IMR-90 (cell line): ENCODE measurements around the gene WWP2. TPM values are rescaled to one million over a fixed set of nuclear protein-coding genes. Genes with fewer than 3 reads are reported as not detected.

Experiments used
- ATAC-seq: fragments of 200-7000 bp; cut with Tn5 transposase; 2 replicates; pipeline ENCODE4 v1.9.1; 2020; ENCODE audit warnings: low read depth, mild to moderate bottlenecking, moderate library complexity
- BruUV-seq: library from RNA; stranded (reverse); fragments of 400-500 nt; replicated peaks from 2 replicates; lab custom pipeline; 2021; lab: Mats Ljungman, UMichigan
- CTCF ChIA-PET: fragments of 300-600 bp; formaldehyde crosslinking; extraction: SDS; loops from one replicate; lab custom pipeline; 2021; ENCODE audit warnings: antibody characterized with exemption; lab: Yijun Ruan, JAX
- POLR2A ChIA-PET: fragments of 300-600 bp; sonication (Branson Sonifier 250); formaldehyde crosslinking; loops from one replicate; lab custom pipeline; 2022; ENCODE audit warnings: antibody characterized with exemption; ENCODE audit not compliant: unreplicated experiment; lab: Charles Lee
- DNase-seq: peaks from one replicate; pipeline ENCODE4 v3.0.0; 2013
- H2AFZ ChIP-seq: replicated peaks from 2 replicates; pipeline ENCODE3; 2013; ENCODE audit warnings: low read length, mild to moderate bottlenecking; ENCODE audit not compliant: poor library complexity
- H2AK5ac ChIP-seq: 2 replicates; pipeline ENCODE4 v1.6.1; 2013; ENCODE audit warnings: low read depth, low read length, inconsistent platforms
- H2AK9ac ChIP-seq: replicated peaks from 2 replicates; pipeline ENCODE3; 2013; ENCODE audit warnings: mild to moderate bottlenecking, low read depth, low read length, moderate library complexity; ENCODE audit not compliant: poor library complexity
- H2BK120ac ChIP-seq: 2 replicates; pipeline ENCODE4 v1.6.1; 2013; ENCODE audit warnings: low read depth, low read length, inconsistent platforms
- H2BK15ac ChIP-seq: 3 replicates; pipeline ENCODE4 v1.6.1; 2013; ENCODE audit warnings: low read depth, low read length, inconsistent platforms
- H2BK20ac ChIP-seq: 2 replicates; pipeline ENCODE4 v1.6.1; 2013; ENCODE audit warnings: low read depth, mild to moderate bottlenecking, inconsistent platforms, low read length, moderate library complexity
- H2BK5ac ChIP-seq: 2 replicates; pipeline ENCODE4 v1.6.1; 2013; ENCODE audit warnings: mild to moderate bottlenecking, low read depth, low read length, inconsistent platforms; ENCODE audit not compliant: poor library complexity, severe bottlenecking
- H3K14ac ChIP-seq: replicated peaks from 2 replicates; pipeline ENCODE4 v1.6.1; 2013; ENCODE audit warnings: low read depth, low read length, inconsistent platforms
- H3K18ac ChIP-seq: 2 replicates; pipeline ENCODE4 v1.6.1; 2013; ENCODE audit warnings: low read depth, low read length, control low read depth
- H3K23ac ChIP-seq: 2 replicates; pipeline ENCODE4 v1.6.1; 2013; ENCODE audit warnings: low read depth, low read length, inconsistent platforms
- H3K27ac ChIP-seq: 2 replicates; pipeline ENCODE4 v1.5.1; 2013; ENCODE audit warnings: mild to moderate bottlenecking, control low read depth, low read length; ENCODE audit not compliant: insufficient read depth
- H3K27me3 ChIP-seq: 2 replicates; pipeline ENCODE4 v1.6.1; 2013; ENCODE audit warnings: low read length; ENCODE audit not compliant: control insufficient read depth, insufficient read depth
- H3K36me3 ChIP-seq: 2 replicates; pipeline ENCODE4 v1.6.1; 2013; ENCODE audit warnings: low read length, mixed read lengths; ENCODE audit not compliant: control insufficient read depth, insufficient read depth
- H3K4ac ChIP-seq: 2 replicates; pipeline ENCODE4 v1.6.1; 2013; ENCODE audit warnings: low read depth, low read length, inconsistent platforms
- H3K4me1 ChIP-seq: 2 replicates; pipeline ENCODE4 v1.6.1; 2013; ENCODE audit warnings: low read length, mixed read lengths; ENCODE audit not compliant: control insufficient read depth, insufficient read depth
- H3K4me2 ChIP-seq: 2 replicates; pipeline ENCODE4 v1.6.1; 2013; ENCODE audit warnings: low read depth, mild to moderate bottlenecking, control low read depth, low read length, moderate library complexity
- H3K4me3 ChIP-seq: 2 replicates; pipeline ENCODE4 v1.5.1; 2013; ENCODE audit warnings: low read depth, mild to moderate bottlenecking, control low read depth, low read length, moderate library complexity; ENCODE audit not compliant: insufficient read depth
- H3K56ac ChIP-seq: 2 replicates; pipeline ENCODE4 v1.6.1; 2013; ENCODE audit warnings: low read length, inconsistent platforms; ENCODE audit not compliant: insufficient read depth; ENCODE audit errors: extremely low read depth
- H3K79me1 ChIP-seq, 2 experiments: 2 replicates each; pipeline ENCODE4 v1.6.1; 2013; ENCODE audit warnings: low read length in 2 of 2, inconsistent platforms in 1 of 2, low read depth in 1 of 2
- H3K9ac ChIP-seq: 2 replicates; pipeline ENCODE4 v1.6.1; 2013; ENCODE audit warnings: low read depth, low read length, control low read depth
- H3K9me1 ChIP-seq: 2 replicates; pipeline ENCODE4 v1.6.1; 2013; ENCODE audit warnings: low read length, inconsistent platforms; ENCODE audit not compliant: insufficient read depth
- H3K9me3 ChIP-seq: 2 replicates; pipeline ENCODE4 v1.6.1; 2013; ENCODE audit warnings: low read length; ENCODE audit not compliant: control insufficient read depth, insufficient read depth
- H4K20me1 ChIP-seq: 2 replicates; pipeline ENCODE4 v1.6.1; 2013; ENCODE audit warnings: low read length, inconsistent platforms; ENCODE audit not compliant: insufficient read depth
- H4K5ac ChIP-seq: 2 replicates; pipeline ENCODE4 v1.6.1; 2013; ENCODE audit warnings: mild to moderate bottlenecking, low read depth, low read length, control low read depth
- H4K8ac ChIP-seq, 2 experiments: 2 replicates each; pipeline ENCODE4 v1.6.1; 2013; ENCODE audit warnings: low read depth in 2 of 2, low read length in 2 of 2, control low read depth in 1 of 2, inconsistent platforms in 1 of 2
- H4K91ac ChIP-seq: 2 replicates; pipeline ENCODE4 v1.6.1; 2013; ENCODE audit warnings: low read depth, low read length, inconsistent platforms; ENCODE audit not compliant: insufficient read depth
- CEBPB ChIP-seq: IDR thresholded peaks from 2 replicates; pipeline ENCODE4 v1.6.1; 2012; ENCODE audit warnings: low read depth, low read length, improper control_type of control experiment
- MAFK ChIP-seq: IDR thresholded peaks from 2 replicates; pipeline ENCODE4 v1.6.1; 2012; ENCODE audit warnings: low read depth, low read length, improper control_type of control experiment
- NFE2L2 ChIP-seq: fragments of 150-350 bp; IDR thresholded peaks from 2 replicates; pipeline ENCODE4 v1.6.1; 2016; ENCODE audit warnings: low read depth, mild to moderate bottlenecking, low read length
- WGBS, 2 experiments: methylation state at CpG; one replicate each; pipeline versions ENCODE4 v1.1.5 to v1.1.7; 2013; ENCODE audit warnings: missing lambda C conversion rate in 2 of 2; ENCODE audit not compliant: insufficient read length in 1 of 2; ENCODE audit errors: extremely low coverage in 2 of 2; 5-methylcytosine and 5-hydroxymethylcytosine counted together
- dilution Hi-C: fragments of 300-500 bp; cut with HindIII; formaldehyde crosslinking; loops from one replicate; pipeline ENCODE4 v1.14.3; 2018; ENCODE audit warnings: low sequenced_read_pairs; ENCODE audit not compliant: unreplicated experiment
- in situ Hi-C: fragments of 300-500 bp; cut with MboI; formaldehyde crosslinking; loops from 3 replicates; pipeline ENCODE4 v1.14.3; 2019; ENCODE audit warnings: low sequenced_read_pairs, inconsistent platforms, mixed read lengths
- intact Hi-C: fragments of 100-400 bp; cut with micrococcal nuclease; formaldehyde crosslinking; loops from 2 replicates; pipeline ENCODE4 v1.10.0; 2022
- polyA plus RNA-seq, 3 experiments: library from polyadenylated mRNA; depleted of rRNA; stranded (reverse); fragments of >200 nt; gene quantifications; 2 replicates each; pipeline ENCODE4 v1.2.3, GENCODE V29; 2012; ENCODE audit warnings: low replicate concordance in 1 of 3
- total RNA-seq: library from RNA; depleted of rRNA; stranded (reverse); fragments of >200 nt; gene quantifications from 2 replicates; pipeline ENCODE4 v1.2.3, GENCODE V29; 2012

WWP2 gene
- total and polyA plus RNA-seq, 2 of the 4 experiments (the other 2 are of a cell fraction) = 12.7 to 13.7 TPM

GRCh38 chr16:69794486-69794885, 32.4 kb downstream of the WWP2 start:
- TF ChIP-seq NFE2L2 (no peak), CEBPB (no peak), MAFK (no peak)
- Histone ChIP-seq H3K9me3 (no peaks in the 10 kb centered on the region), H3K56ac (no peak overlapping the region), H2AK5ac (no peak overlapping the region), H2BK120ac (no peak overlapping the region), H3K9me1 (peaks cover 9% of the 10 kb centered on the region; the same call in 1 of the 2 replicates), H3K18ac (no peak overlapping the region), H4K20me1 (no peaks in the 10 kb centered on the region), H2BK5ac (no peak overlapping the region), H4K8ac (no peak overlapping the region), H3K4me3 (no peak overlapping the region), H2BK15ac (no peak overlapping the region), H4K91ac (no peak overlapping the region), H3K27ac (no peak overlapping the region), H3K4me1 (peaks cover 5% of the 10 kb centered on the region), H3K23ac (no peak overlapping the region), H2AFZ (no peak overlapping the region), H3K4ac (no peak overlapping the region), H4K5ac (no peak overlapping the region), H2BK20ac (no peak overlapping the region), H3K4me2 (no peak overlapping the region), H3K27me3 (no peaks in the 10 kb centered on the region), H3K9ac (no peak overlapping the region), H2AK9ac (no peak overlapping the region), H3K79me1 (peaks cover 6 to 11% of the 10 kb centered on the region in 2 experiments; a peak in 1 of 4 replicates), H3K36me3 (no peaks in the 10 kb centered on the region; the same call in 1 of the 2 replicates), H3K14ac (no peak overlapping the region)
- no peak for DNase-seq
- in situ Hi-C loops = no loop called here
- POLR2A ChIA-PET = no interaction called here
- WGBS, 2 experiments = 60% methylated on average over 1 of the region's 2 CpGs; no CpG with 5 or more reads in 1 of the 2 experiments
- ATAC-seq = no peak
- no TSS peak for BruUV-seq
- dilution Hi-C loops = no loop called here
- CTCF ChIA-PET = interaction anchor here (0.6 to 1.1 kb wide), 2 partner anchors 136 to 397 kb away, joined by 3 to 5 read pairs; no protein-coding TSS in a partner anchor
- intact Hi-C loops = no loop called here
